Tongue (tissue), 2 donors: ENCODE data around the gene TUBB4A. TPM values are rescaled to one million over a fixed set of nuclear protein-coding genes. Genes with fewer than 3 reads are reported as not detected.

ENCODE experiments used
- small RNA-seq: library from RNA; depleted of rRNA; stranded (forward); fragments of <200 nt; gene quantifications from one replicate; pipeline ENCODE3, GENCODE V24; 2014; ENCODE audit warnings: low replicate concordance
- total RNA-seq: library from RNA; depleted of rRNA; stranded (reverse); fragments of >200 nt; gene quantifications from one replicate; pipeline ENCODE4 v1.2.3, GENCODE V29; 2014

TUBB4A gene
- total RNA-seq, 1 donor from 2014 or later: 1.6 TPM

Small RNA genes lying within 50 kb of the gene (small RNA-seq; reads per million reads assigned to genes)
- not detected for gene AC010503.2

Other genes with a start within 250 kb of the TUBB4A start
- gene MLLT1, start 222.3 kb downstream of the TUBB4A start, total RNA-seq: 7.5 TPM
- not detected for gene ACER1, start 168.7 kb downstream of the TUBB4A start, total RNA-seq
- 34.8 TPM for gene CLPP, start 140.8 kb downstream of the TUBB4A start, total RNA-seq
- 92.1 TPM for gene ALKBH7, start 129.5 kb downstream of the TUBB4A start, total RNA-seq
- gene PSPN, start 126.4 kb downstream of the TUBB4A start, total RNA-seq: 1.5 TPM
- gene GTF2F1, start 109.1 kb downstream of the TUBB4A start, total RNA-seq: 32.1 TPM
- 125 TPM for gene KHSRP, start 77.5 kb downstream of the TUBB4A start, total RNA-seq
- gene SLC25A41, start 68.5 kb downstream of the TUBB4A start, total RNA-seq: 0.41 TPM
- 46.7 TPM for gene SLC25A23, start 42.5 kb downstream of the TUBB4A start, total RNA-seq
- 2.7 TPM for gene CRB3, start 38.0 kb downstream of the TUBB4A start, total RNA-seq
- 0.51 TPM for gene DENND1C, start 20.5 kb downstream of the TUBB4A start, total RNA-seq
- gene TNFSF9, start 28.7 kb upstream of the TUBB4A start, total RNA-seq: 0.62 TPM
- gene CD70, start 88.8 kb upstream of the TUBB4A start, total RNA-seq: not detected
- gene TNFSF14, start 167.9 kb upstream of the TUBB4A start, total RNA-seq: 0.31 TPM
- 27.8 TPM for gene C3, start 218.3 kb upstream of the TUBB4A start, total RNA-seq
- 35.2 TPM for gene GPR108, start 235.3 kb upstream of the TUBB4A start, total RNA-seq
- gene TRIP10, start 237.4 kb upstream of the TUBB4A start, total RNA-seq: 82.4 TPM